Measurements from ENCODE around the gene THAP10. TPM values are rescaled to one million over a fixed set of nuclear protein-coding genes. Genes with fewer than 3 reads are reported as not detected.
"Not testable (repeated sequence)": the region's sequence is repeated elsewhere in the genome, so short reads cannot be mapped to it uniquely, and the experiment has no call there.

THAP10 gene
- polyA plus RNA-seq, 3 donors from 2014 or later, result 0.40 TPM; not detected in 2

- no peak overlapping the region for H3K27ac Mint-ChIP-seq
- no peak for DNase-seq
- no peaks in the 10 kb centered on the region for H3K9me3 Mint-ChIP-seq
- no peaks in the 10 kb centered on the region for H3K4me1 Mint-ChIP-seq
- peaks cover 2 to 17% (median 3%) of the 10 kb centered on the region in 3 donors for H3K27me3 Mint-ChIP-seq (ENCODE audit: low read depth in 3 of 3)
- H3K36me3 Mint-ChIP-seq, result no peaks in the 10 kb centered on the region
- no peak overlapping the region for H3K4me3 Mint-ChIP-seq
These were observed 22.2 kb downstream of the THAP10 start for GRCh38 chr15:70870051-70870450.

DNA sequence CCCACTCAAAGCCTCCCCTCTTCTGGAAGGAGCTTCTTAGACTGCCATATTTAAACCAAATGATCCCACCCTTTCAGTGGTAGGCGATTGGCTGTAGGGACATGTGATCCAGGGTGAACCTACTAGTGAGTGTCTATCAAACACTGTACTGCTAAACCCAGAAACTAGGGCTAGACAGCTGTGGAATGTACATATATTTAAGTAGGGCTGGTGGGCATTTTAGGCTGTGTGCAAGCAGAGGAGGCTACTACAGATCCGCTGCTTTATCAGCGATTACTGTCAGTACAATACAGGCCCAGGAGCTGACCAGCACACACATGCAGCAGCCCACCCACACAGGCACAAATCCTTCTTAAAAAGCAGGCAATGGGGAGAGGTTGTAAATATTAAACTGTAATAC, 22.9 kb downstream of the THAP10 start:
- Mint-ChIP-seq H3K4me3 (no peak overlapping the region), H3K9me3 (no peaks in the 10 kb centered on the region), H3K36me3 (no peaks in the 10 kb centered on the region), H3K4me1 (no peaks in the 10 kb centered on the region), H3K27ac (no peak overlapping the region), H3K27me3 (ENCODE audit: low read depth in 3 of 3) (peaks cover 2 to 17% (median 3%) of the 10 kb centered on the region in 3 donors)
- no peak for DNase-seq

- H3K27me3 Mint-ChIP-seq (ENCODE audit: low read depth in 3 of 3), result peaks cover 2 to 16% (median 3%) of the 10 kb centered on the region in 3 donors
- no peak for DNase-seq
- no peak overlapping the region for H3K4me3 Mint-ChIP-seq
- no peak overlapping the region for H3K27ac Mint-ChIP-seq
- H3K4me1 Mint-ChIP-seq, result no peaks in the 10 kb centered on the region
- H3K36me3 Mint-ChIP-seq, result no peaks in the 10 kb centered on the region
- H3K9me3 Mint-ChIP-seq, result no peaks in the 10 kb centered on the region
These were observed 24.2 kb downstream of the THAP10 start for GRCh38 chr15:70867911-70868467.

- no peaks in the 10 kb centered on the region for H3K9me3 Mint-ChIP-seq
- H3K36me3 Mint-ChIP-seq, result no peaks in the 10 kb centered on the region
- H3K27me3 Mint-ChIP-seq (ENCODE audit: low read depth in 3 of 3), result peaks cover 2 to 16% (median 3%) of the 10 kb centered on the region in 3 donors
- H3K4me1 Mint-ChIP-seq, result no peaks in the 10 kb centered on the region
- H3K4me3 Mint-ChIP-seq, result no peak overlapping the region
- no peak overlapping the region for H3K27ac Mint-ChIP-seq
- DNase-seq, result no peak
These were observed 25.1 kb downstream of the THAP10 start for GRCh38 chr15:70866982-70867641.

GRCh38 chr15:70863450-70864218, 28.6 kb downstream of the THAP10 start:
- no peaks in the 10 kb centered on the region for H3K36me3 Mint-ChIP-seq
- H3K4me3 Mint-ChIP-seq, result no peak overlapping the region
- no peak overlapping the region for H3K27ac Mint-ChIP-seq
- no peaks in the 10 kb centered on the region for H3K9me3 Mint-ChIP-seq
- no peaks in the 10 kb centered on the region for H3K4me1 Mint-ChIP-seq
- H3K27me3 Mint-ChIP-seq (ENCODE audit: low read depth in 3 of 3), result peaks cover 2 to 12% (median 3%) of the 10 kb centered on the region in 3 donors
- no peak for DNase-seq

DNA sequence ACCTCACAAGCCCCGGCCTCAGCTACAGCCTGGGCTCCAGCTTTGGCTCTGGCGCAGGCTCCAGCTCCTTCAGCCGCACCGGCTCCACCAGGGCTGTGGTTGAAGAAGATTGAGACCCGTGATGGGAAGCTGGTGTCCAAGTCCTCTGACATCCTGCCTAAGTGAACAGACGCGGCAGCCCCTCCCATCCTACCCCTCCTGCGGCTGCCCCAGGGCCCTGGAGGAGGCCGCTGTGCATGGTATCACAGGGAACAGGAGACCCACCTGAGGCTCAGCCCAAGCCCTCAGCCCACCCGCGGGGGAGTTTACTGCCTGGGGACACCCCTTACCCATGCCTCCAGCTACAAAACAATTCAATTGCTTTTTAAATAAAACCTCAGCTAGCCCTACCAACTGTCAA, 32.2 kb downstream of the THAP10 start:
- Mint-ChIP-seq H3K27me3 (ENCODE audit: low read depth in 3 of 3) (peaks cover 6 to 17% (median 6%) of the 10 kb centered on the region in 3 donors), H3K9me3 (no peaks in the 10 kb centered on the region), H3K4me3 (no peak overlapping the region), H3K4me1 (no peaks in the 10 kb centered on the region), H3K27ac (no peak overlapping the region), H3K36me3 (no peaks in the 10 kb centered on the region)
- no peak for DNase-seq

DNA sequence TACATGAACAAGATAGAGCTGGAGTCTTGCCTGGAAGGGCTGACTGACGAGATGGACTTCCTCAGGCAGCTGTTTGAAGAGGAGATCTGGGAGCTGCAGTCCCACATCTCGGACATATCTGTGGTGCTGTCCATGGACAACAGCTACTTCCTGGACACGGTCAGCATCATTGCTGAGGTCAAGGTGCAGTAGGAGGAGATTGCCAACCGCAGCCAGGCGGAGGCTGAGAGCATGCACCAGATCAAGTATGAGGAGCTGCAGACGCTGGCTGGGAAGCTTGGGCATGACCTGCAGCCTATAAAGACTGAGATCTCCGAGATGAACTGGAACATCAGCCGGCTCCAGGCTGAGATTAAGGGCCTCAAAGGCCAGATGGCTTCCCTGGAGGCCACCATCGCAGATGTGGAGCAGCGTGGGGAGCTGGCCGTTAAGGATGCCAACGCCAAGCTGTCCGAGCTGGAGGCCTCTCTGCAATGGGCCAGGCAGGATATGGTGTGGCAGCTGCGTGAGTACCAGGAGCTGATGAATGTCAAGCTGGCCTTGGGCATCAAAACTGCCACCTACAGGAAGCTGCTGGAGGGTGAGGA, 32.8 kb downstream of the THAP10 start:
- H3K27ac Mint-ChIP-seq, result no peak overlapping the region
- no peaks in the 10 kb centered on the region for H3K9me3 Mint-ChIP-seq
- H3K4me3 Mint-ChIP-seq, result no peak overlapping the region
- DNase-seq, result no peak
- peaks cover 8 to 21% (median 12%) of the 10 kb centered on the region in 3 donors for H3K27me3 Mint-ChIP-seq (ENCODE audit: low read depth in 3 of 3)
- H3K4me1 Mint-ChIP-seq, result peaks cover 2 to 4% of the 10 kb centered on the region in 2 donors
- no peaks in the 10 kb centered on the region for H3K36me3 Mint-ChIP-seq

- H3K4me3 Mint-ChIP-seq, H3K36me3 Mint-ChIP-seq, H3K4me1 Mint-ChIP-seq, H3K27ac Mint-ChIP-seq, H3K9me3 Mint-ChIP-seq, DNase-seq: not testable (repeated sequence)
- peaks cover 8 to 21% (median 13%) of the 10 kb centered on the region in 3 donors for H3K27me3 Mint-ChIP-seq (ENCODE audit: low read depth in 3 of 3)
These were observed 33.5 kb downstream of the THAP10 start for GRCh38 chr15:70858614-70859321.

DNA sequence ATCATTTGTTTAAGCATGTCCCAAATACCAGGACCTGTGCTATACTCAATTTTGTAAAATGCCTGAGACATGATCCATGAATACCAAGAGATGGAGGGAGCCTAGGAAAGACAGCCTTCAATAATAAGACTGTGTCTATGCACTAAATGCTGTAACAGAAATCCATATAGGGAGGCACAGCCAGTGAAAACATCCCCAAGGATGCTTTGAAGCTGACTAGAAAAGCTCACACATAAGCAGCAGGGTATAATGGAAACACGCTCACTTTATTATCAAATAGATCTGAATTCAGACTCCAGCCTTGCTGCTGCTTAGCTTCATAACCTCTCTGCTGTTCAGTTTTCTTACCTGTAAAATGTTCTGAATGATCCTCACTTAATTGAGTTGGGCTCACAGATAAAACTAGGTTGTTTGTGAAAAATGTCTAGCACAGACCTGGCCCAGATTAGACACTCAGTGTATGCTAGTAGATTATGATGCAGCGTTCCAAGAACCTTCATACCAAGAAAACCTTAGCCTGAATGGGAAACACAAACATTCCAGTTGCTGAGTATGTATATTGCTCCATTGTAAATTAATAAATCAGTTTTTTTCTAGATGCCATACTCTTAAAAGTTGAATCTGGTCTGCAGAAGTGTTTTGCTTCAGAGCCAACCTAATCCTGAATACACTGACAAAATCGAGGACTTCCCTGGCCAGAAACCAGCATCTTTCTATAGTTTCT, 34.5 kb downstream of the THAP10 start:
- Mint-ChIP-seq H3K27ac (no peak overlapping the region), H3K4me1 (peaks cover 8 to 11% of the 10 kb centered on the region in 2 donors), H3K4me3 (no peak overlapping the region), H3K27me3 (ENCODE audit: low read depth in 3 of 3) (peaks cover 8 to 21% (median 14%) of the 10 kb centered on the region in 3 donors), H3K36me3 (no peaks in the 10 kb centered on the region), H3K9me3 (no peaks in the 10 kb centered on the region)
- DNase-seq, result no peak

GRCh38 chr15:70856884-70857561, 35.2 kb downstream of the THAP10 start:
- no peak for DNase-seq
- Mint-ChIP-seq H3K36me3 (no peaks in the 10 kb centered on the region), H3K9me3 (no peaks in the 10 kb centered on the region), H3K27ac (no peak overlapping the region), H3K4me1 (peaks cover 8 to 11% of the 10 kb centered on the region in 2 donors), H3K27me3 (ENCODE audit: low read depth in 3 of 3) (peaks cover 15 to 24% (median 17%) of the 10 kb centered on the region in 3 donors), H3K4me3 (no peak overlapping the region)

GRCh38 chr15:70856177-70856883, 35.9 kb downstream of the THAP10 start:
- Mint-ChIP-seq H3K4me1 (peaks cover 8 to 11% of the 10 kb centered on the region in 2 donors), H3K27me3 (ENCODE audit: low read depth in 3 of 3) (peaks cover 16 to 28% (median 17%) of the 10 kb centered on the region in 3 donors), H3K27ac (no peak overlapping the region), H3K4me3 (no peak overlapping the region), H3K9me3 (no peaks in the 10 kb centered on the region), H3K36me3 (no peaks in the 10 kb centered on the region)
- no peak for DNase-seq

DNA sequence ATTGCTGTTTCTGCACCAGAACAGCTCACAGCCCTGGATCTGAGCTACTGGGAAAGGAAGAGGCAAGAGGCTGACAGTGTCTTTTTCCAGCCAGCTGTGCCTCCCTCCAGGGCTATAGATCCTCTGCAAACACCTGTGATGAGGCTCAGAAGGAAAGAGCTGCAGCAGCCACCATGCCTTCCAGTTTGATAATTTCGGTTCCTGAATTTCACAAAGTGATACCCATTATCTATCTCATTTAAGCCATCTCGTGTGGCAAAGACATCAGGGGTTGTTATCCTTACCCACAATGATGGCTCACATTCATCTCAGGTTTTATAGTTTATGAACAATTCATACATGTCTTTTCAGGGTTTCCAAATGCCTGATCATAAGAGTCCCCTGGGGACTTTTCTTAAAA, 36.5 kb downstream of the THAP10 start:
- DNase-seq, result no peak
- H3K27ac Mint-ChIP-seq, result no peak overlapping the region
- H3K9me3 Mint-ChIP-seq, result no peaks in the 10 kb centered on the region
- peaks cover 16 to 32% (median 23%) of the 10 kb centered on the region in 3 donors for H3K27me3 Mint-ChIP-seq (ENCODE audit: low read depth in 3 of 3)
- no peaks in the 10 kb centered on the region for H3K36me3 Mint-ChIP-seq
- H3K4me3 Mint-ChIP-seq, result no peak overlapping the region
- H3K4me1 Mint-ChIP-seq, result peaks cover 8 to 11% of the 10 kb centered on the region in 2 donors

All from immature natural killer cell (primary cell).